Islet of Langerhans (tissue), 1 donor: Measurements from ENCODE around the gene MCM9.
"Not testable (repeated sequence)": the region's sequence is repeated elsewhere in the genome, so short reads cannot be mapped to it uniquely, and the experiment has no call there.

Source experiments
- FAIRE-seq: peaks from one replicate; lab custom pipeline; 2011; peaks lifted over from hg19 to GRCh38; lab: Jason Lieb, UNC

Gene MCM9

DNA sequence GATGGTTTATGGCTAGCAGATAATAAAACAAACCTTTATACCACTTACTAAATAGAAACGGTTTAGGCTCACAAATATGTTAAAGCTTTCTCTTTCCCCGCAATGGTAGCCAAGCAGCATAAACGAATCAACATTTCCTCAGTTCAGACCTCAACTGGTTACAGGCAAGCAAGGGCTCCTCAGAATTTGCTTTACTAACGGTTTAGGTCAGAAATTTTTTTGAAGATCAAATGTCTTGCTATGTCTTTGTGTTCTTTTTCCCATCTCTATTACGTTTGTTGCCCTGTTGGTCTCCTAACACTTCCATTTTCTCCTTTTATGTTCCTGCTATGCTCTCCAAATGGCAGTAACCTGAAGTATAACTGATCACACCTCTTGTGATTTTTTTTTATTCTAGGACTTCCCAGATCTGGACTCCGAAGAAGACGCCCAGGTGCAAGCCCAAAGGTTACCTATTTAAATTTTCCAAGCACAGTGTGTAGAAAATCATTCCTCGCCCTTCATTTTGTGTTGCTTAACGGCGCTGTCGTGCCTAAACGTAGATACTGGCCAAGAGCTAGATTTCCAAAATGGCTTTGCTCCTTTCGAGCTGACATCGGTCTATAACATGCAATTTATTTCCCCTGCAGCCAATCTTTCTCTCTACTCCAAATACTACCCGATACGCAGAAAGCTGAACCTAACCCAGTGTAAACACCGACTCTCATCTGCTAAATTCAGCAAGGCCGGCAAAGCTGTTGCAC is 41.7 kb downstream of the MCM9 start:
- peak; percentile 5 for FAIRE-seq

DNA sequence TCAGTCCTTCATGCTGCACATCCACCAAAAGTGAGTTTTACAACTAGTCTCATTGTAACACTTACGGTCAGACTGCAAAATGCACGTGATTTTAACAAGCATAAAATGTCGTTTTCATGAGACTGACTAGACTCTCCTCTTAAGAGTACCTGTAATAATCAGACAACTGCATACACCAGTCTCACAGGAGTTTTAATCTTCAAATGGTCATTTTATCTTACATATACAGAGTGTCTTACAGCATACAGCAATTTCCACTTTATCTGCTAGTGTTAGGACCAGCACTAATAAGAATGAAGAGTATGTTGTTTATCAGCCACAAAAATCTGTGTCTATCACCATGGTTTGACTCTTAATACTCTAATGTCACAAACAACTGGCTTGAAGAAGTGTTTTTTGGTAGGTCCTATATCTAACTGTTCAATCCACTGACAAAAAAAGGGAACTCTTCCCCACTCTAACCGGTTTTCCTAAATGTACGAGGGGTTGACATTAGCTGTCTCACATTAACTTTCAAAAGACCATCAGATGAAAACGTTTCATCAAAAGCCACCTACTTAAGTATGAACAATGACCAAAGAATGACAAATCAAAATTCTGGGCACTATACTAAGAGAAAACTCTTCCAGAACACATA is 42.5 kb downstream of the MCM9 start:
- FAIRE-seq = no peak

DNA sequence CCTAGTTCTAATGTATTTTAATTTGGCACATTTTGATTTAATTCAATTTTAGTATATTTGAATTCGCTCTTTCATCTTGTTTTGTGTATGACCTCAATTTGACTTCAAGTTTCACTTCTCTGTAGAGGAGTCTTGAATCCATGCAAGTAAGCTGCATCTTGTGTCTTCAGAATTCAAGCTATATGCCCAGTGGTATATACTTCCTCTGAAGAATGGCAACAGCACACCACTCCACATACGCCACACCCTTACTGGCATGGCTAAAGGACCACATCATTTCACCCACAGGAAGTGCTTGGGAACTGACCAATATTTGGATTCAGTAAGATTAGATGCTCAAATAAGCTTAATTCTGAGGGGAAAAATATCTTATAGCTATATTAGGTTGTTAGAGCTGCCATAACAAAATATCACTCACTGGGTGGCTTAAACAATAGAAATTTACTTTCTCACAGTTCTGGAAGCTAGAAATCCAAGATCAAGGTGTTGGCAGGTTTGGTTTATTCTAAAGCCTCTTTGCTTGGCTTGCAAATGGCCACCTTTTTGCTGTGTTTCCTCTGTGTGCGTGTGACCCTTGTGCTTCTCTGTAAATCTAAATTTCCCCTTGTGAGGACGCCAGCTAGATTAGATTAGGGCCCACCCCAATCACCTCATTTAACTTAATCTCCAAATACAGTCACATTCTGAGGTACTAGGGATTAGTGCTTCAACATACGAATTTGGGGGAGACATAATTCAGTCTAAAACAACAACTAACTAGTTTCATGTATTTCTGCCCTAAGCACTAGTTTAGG is 43.8 kb downstream of the MCM9 start:
- peak; percentile 76 for FAIRE-seq

DNA sequence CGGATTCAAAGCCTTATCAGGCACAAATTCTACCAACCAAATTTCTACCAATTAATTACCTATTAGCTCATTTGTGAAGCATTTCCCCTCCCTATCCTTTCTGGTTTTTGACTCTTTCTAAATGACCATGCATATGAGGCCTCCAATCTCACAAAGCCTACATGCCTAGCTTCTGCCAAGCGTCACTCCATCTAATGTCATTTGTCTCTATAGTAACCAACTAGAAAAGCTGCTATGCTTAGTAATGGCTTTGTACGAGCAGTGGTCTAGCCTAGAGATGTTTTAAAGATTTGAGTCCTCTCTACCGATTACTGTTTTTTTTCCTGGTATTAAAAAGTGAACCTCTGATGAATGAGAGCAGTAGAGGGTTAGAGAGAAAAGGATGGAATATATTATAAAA is 45.8 kb downstream of the MCM9 start:
- FAIRE-seq = peak; percentile 97

DNA sequence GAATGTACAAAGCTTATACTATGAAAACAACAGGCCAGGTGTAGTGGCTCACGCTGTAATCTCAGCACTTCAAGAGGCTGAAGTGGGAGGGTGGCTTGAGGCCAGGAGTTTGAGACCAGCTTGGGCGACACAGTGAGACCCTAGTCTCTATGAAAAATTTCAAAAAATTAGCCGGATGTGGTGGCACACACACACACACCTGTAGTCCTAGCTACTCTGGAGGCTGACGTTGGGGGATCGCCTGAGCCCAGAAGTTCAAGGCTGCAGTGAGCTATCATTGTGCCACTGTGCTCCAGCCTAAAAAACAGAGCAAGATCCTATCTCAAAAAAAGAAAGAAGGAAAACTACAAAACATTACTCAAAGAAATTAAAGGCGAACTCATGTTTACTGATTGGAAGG is 48.3 kb downstream of the MCM9 start:
- no peak for FAIRE-seq

DNA sequence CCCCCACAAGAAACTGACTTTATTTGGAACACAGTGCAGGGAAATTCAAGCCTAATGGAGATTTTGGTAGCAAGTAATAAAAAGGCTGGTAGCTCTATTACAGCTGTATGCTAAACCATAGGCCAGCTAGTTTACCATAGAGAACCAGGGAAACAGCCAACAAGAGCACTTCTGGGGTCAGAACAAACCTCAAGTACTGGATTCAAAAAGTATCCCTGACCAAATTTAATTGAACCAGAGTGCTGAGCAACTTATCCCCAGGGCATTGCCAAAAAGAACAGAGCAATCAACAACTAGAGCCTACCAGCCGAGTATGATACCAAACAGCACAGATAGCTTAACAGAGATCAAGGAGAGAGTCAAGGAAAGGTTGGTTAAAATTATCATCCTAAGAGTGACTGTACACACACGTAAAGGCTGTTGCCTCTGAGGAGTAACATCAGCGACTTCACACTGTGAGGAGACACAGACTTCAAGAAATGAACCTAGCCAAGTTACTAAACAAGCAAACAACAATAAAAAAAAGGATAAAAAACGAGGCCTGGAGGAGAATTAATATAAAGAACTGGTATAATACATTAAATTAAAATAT is 52.5 kb downstream of the MCM9 start:
- FAIRE-seq = no peak

DNA sequence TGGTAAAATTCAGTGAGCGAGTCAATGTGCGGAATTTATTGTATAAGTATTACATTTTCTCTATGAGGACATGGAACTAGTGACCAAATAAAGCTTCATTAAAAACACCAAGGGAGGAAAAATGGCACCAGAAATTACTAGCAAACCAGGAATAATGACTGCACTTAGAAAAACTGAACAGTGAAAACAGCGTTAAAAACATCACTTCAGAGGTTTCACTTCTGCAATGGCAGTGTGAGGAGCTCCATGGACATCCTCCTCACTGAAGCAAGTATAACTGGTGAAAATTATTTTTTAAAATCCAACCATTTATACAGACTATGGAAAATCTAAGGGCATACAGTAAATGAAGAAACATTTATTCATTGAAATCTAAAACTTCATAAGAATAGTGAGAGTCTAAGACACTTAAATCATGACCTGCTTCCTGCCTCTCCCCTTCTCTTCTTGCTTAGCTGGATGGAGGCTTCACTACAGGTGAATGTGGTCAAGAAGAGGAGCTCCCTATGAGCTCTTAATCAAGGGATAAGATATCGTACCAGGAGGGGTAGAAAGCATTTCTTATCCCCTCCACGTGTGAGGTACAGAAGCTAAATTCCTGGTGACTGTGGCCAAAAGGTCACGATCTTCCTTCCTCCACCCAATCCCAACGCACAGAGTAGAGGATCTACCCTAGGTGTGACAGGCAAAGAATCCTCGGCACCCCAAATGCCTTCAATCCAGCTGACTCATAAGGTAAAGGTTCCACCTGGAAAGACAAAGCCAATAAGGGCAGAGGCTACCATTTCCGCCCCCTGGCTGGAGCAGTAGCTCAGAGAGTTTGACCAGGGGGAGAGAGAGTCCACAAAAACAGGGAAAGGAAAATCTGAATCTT is 53.3 kb downstream of the MCM9 start:
- no peak for FAIRE-seq

DNA sequence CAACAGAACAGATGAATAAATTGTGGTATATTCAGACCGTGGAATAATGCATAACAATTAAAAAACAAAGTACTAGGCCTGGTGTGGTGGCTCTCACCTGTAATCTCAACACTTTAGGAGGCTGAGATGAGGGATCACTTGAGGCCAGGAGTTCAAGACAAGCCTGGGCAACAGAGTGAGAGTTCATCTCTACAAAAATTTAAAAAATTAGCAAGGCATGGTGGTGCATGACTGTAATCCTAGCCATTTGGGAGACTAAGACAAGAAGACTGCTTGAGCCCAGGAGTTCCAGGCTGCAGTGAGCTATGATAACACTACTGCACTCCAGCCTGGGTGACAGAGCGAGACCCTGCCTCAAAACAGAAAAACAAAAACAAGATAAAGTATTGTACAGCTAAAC is 57.2 kb downstream of the MCM9 start:
- no peak for FAIRE-seq

DNA sequence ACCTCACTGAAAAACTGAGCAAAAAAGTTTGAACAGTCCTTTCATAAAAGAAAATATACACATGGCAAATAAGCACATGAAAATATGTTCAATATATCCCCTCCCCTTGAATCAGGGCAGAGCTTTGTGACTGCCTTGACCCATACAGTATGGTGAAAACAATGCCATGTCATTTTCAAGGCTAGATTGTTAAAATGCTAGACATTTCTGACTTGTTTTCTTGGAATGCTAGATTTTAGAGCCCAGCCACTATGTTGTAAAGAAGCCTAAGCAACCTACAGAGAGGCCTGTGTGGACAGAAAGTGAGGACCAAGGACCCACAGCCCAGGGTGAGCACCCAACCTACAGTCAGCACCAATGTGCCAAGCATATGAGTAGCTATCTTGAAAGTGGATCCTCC is 58.1 kb downstream of the MCM9 start:
- no peak for FAIRE-seq

DNA sequence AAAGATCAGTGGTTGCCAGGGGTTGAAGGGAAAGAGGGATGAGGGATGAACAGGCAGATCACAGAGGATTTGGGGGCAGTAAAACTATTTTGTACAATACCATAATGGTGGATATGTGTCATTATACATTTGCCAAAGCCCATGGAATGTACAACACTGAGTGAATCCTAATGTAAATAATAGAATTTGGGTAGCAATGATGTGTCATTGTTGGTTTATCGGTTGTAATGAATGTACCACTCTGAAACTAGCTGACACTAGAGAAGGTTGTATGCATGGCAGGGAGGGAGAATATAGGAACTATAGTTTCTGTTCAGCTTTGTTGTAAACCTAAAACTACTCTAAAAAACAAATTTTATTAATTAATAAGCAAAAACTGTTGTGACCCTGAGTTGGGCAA is 58.8 kb downstream of the MCM9 start:
- no peak for FAIRE-seq

DNA sequence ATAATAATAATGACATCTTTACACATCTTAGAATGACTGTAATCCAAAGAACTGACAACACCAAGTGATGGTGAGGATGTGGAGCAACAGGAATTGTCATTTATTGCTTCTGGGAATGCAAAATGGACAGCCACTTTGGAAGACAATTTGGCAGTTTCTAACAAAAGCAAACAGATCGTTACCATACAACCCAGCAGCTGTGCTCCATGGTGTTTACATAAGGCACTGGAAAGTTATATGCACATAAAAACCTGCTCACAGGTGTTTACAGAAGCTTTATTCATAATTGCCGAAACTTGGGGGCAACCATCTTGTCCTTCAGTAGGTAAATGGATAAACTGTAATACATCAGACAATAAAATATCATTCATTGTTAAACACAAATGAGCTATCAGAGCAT is 59.3 kb downstream of the MCM9 start:
- FAIRE-seq = no peak

DNA sequence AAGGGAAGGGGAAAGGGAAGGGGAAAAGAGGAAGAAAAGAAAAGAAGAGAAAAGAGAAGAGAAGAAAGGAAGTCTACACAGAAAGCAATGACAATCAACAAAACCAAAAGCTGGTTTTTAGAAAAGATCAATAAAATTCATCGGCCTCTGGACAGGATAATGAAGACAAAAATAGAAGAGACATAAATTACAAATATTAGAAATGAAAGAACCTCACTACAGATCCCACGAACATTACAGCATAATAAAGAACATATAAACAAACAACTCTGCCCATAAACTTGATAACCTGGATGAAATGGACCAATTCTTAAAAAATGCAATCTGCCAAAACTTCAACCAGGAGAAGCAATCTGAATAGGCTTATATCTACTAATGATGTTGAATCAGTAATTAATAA is 61.7 kb downstream of the MCM9 start:
- no peak for FAIRE-seq

DNA sequence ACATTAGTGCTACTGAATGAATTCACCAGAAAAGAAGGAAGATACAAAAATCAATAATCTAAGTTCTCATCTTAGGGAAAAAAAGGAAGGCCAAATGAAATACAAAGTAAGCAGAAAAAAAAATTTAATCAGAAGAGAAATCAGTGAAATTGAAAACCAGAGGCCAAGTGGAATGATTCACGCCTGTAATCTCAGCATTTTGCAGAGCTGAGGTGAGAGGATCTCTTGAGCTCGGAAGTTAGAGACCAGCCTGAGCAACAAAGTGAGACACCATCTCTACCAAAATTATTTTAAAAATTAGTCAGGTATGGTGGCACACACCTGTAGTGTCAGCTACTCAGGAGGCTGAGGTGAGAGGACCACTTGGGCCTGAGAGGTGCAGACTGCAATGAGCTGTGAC is 62.2 kb downstream of the MCM9 start:
- no peak for FAIRE-seq

DNA sequence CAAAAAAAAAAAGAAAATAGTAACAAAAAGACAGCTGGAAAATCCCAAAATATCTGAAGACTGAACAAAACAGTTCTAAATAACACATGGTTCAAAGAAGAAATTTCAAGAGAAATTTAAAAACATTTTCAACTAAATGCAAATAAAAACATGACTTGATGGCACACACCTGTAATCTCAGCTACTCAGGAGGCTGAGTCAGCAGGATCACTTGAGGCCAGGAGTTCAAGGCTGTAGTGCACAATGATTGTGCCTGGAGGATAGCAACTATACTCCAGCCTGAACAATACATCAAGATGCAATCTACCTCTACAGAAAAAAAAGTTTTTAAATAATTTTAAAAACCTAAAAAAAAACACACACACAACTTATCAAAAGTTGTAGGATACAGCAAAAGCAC is 62.6 kb downstream of the MCM9 start:
- FAIRE-seq = no peak

DNA sequence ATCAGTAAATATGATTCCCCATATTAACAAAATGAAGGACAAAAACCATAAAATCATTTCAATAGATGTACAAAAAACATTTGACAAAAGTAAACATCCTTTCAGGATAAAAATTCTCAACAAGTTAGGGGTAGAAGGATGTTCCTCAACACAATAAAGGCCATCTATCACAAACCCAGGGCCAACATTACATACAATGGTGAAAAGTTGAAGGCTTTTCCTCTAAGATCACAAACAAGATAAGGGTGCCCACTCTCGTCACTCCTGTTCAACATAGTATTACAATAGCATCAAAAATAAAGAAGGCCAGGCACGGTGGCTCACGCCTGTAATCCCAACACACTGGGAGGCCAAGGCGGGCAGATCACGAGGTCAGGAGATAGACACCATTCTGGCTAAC is 63.6 kb downstream of the MCM9 start:
- no peak for FAIRE-seq

DNA sequence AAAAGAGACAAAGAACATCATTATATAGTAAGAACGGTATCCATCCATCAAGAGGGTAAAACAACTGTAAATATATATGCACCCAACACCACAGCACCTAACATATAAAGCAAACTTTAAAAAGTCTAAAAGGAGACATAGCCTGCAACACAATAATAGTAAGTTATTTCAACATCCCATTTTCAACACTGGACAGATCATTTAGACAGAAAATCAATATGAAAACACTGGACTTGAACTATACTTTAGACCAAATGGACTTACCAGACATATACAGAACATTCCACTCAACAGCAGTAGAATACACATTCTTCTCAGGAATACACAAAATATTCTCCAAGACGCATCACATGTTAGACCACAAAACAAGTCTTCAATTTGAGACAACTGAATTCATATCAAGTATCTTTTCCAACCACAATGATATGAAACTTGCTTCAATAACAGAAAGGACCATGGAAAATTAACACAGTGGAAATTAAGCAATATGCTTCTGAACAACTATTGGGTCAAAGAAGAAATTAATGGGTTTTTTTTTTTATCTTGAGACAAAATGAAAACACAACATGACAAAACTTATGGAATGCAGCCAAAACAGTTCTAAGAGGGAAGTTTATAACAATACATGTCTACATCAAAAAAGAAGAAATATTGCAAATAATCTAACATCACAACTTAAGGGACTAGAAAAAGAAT is 64.9 kb downstream of the MCM9 start:
- FAIRE-seq = peak; percentile 62

DNA sequence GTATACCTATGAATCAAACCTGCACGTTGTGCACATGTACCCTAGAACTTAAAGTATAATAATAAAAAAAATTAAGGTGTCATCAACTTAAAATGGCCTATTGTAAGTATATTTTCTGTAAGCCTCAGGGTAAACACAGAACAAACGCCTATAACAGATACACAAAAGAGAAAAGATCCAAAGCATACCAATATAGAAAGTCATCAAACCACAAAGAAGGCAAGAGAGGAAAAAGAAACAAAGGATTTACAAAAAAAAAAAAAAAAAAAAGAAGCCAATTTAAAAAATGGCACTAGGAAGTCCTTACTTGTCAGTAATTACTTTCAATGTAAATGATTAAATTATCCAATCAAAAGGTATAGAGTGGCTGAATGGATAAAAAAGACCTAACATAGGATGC is 65.6 kb downstream of the MCM9 start:
- no peak for FAIRE-seq

DNA sequence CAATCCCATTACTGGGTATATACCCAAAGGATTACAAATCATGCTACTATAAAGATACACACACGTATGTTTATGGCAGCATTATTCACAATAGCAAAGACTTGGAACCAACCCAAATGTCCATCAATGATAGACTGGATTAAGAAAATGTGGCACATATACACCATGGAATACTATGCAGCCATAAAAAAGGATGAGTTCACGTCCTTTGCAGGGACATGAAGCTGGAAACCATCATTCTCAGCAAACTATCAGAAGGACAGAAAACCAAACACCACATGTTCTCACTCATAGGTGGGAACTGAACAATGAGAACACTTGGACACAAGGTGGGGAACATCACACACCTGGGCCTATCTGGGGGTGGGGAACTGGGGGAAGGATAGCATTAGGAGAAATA is 66.1 kb downstream of the MCM9 start:
- not testable (repeated sequence) for FAIRE-seq

DNA sequence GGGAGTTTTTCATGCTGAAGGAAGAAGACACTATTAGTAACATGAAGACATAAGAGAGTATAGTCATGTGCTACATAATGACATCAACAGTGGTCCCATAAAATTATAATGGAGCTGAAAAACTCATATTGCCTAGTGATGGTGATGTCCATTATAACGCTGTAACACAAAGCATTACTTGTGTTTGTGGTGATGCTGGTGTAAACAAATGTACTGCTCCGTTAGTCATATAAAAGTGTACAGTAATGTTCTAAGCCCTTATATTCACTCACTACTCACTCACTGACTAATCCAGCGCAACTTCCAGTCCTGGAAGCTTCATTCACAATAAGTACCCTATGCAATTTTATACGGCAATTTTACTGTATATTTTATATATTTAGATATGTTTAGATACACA is 67.8 kb downstream of the MCM9 start:
- FAIRE-seq = no peak

DNA sequence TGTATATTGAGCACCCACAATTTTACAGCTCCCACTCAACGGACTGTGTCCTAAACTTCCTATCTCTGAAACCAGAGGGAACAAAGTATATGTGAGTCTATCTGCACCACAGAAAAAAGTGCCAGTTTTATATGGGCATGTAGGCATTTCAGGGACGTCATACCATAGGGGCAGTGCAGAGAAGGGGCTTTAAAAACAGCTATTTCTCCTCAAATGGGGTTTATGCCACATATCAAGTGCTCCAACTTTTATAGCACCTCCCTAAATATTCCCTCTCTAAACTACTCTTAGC is 69.9 kb downstream of the MCM9 start:
- FAIRE-seq = no peak

DNA sequence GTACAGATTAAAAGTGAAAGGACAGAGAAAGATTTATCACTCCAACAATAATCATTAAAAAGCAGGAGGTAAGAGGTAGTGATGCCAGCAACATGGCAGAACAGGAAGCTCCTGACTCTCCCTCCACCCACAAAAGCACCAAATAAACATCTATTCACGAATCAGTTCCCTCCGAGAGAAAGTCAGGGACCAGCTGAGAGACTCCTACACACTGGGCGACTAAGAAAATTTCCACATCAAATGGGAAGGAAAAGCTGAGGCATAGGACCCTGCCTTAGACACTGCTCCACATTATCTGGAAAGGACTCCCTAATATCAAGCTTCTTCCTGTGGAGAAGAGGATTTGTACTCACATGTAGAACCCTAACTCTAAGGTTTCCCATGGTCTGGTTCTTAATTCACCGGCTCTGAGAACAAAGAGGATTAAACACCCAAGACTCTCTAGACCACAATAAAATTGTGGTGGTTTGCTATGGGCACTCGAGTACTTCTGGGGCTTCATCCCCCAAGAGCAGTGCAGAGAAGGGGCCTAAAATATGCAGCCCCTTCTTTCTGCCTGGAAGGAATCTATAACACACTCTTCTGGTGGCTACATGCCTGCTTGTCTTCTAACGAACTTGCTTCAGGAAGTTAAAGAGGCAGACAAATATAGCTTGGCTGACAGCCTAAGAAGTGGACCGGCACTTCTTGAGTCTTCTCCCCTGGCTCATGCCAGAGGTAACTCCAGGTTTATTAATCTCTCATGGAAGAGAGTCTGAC is 70.4 kb downstream of the MCM9 start:
- FAIRE-seq = no peak
